ENCODE results near the gene RANBP9.

DNA sequence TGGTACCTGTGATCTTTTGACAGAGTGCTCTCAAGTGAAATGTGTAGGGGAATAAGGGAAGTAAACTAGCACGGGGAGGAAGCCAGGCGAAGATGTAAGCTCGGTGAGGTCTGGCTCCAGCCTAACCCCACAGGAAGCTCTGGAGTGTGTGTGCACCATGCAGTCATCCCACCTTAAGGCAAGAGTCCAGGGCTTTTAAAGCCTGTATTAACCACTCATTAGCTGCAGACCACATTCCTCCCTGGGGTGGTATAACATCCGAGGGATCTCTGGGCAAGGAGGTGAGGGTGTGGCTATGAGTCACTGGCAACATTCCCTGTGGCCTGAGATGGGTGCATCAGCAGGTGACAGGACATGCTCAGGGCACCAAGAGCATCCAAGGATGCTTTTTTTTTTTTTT lies 12.5 kb upstream of the RANBP9 start:
- TF ChIP-seq, protein P1, sequence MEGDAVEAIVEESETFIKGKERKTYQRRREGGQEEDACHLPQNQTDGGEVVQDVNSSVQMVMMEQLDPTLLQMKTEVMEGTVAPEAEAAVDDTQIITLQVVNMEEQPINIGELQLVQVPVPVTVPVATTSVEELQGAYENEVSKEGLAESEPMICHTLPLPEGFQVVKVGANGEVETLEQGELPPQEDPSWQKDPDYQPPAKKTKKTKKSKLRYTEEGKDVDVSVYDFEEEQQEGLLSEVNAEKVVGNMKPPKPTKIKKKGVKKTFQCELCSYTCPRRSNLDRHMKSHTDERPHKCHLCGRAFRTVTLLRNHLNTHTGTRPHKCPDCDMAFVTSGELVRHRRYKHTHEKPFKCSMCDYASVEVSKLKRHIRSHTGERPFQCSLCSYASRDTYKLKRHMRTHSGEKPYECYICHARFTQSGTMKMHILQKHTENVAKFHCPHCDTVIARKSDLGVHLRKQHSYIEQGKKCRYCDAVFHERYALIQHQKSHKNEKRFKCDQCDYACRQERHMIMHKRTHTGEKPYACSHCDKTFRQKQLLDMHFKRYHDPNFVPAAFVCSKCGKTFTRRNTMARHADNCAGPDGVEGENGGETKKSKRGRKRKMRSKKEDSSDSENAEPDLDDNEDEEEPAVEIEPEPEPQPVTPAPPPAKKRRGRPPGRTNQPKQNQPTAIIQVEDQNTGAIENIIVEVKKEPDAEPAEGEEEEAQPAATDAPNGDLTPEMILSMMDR (conservative IDR thresholded peaks at IDR 0.05): no peak
- TF ChIP-seq ZFX (IDR thresholded peaks at IDR 0.05): no peak

Measured in C4-2B (cell line).